ENCODE results near the gene FUZ.

The FUZ gene

GRCh38 chr19:49809160-49809940 is 3.7 kb downstream of the FUZ start:
- H3K36me3 ChIP-seq, result peaks cover 17 to 30% (median 22%) of the 10 kb centered on the region in 11 experiments; a peak in 21 of 22 replicates
- H3K27ac ChIP-seq, result no peak overlapping the region
- H3K4me1 ChIP-seq, result peaks cover 33 to 43% (median 38%) of the 10 kb centered on the region in 10 experiments
- H3K4me3 ChIP-seq, result no peak overlapping the region
- no peaks in the 10 kb centered on the region for H3K27me3 ChIP-seq
- peaks cover 0 to 13% (median 0%) of the 10 kb centered on the region in 11 experiments; a peak in 2 of 22 replicates for H4K20me1 ChIP-seq
- 0 out of 22 replicates have a peak overlapping the region, but pooled peaks of 2 of the 11 experiments have one; percentile 10 to 19 for H3K9ac ChIP-seq
- H3K9me3 ChIP-seq (replicated peaks in 1 of 11), result no peaks in the 10 kb centered on the region
- TF ChIP-seq Cebpa-rat (IDR thresholded peaks at IDR 0.05), result no peak
- peak overlapping the region in 10 of 11 experiments; percentile 11 to 79 (median 29); a peak in 15 of 22 replicates for H3K4me2 ChIP-seq

DNA sequence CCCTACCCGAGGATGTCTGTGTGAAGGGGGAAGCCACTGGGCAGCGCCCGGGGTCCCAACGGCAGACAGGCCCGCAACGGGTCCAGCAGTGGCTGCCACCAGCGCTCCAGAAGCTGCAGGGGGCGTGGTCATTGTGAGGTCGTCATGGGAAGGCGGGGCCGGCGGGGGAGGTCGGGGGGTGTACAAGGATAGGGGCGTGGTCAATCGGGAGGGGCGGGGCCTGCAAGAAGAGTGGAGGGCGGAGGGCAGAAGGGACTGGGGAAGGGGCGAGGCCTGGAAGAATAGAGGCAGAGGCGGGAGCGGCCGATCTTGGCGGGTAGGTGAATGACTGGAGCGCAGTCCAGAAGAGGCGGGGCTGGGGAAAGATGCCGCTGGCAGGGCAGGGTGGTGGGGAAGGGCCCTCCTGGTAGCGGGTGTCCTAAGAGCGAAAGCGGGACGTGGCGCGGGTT is 4.4 kb downstream of the FUZ start:
- Histone ChIP-seq H3K36me3 (peaks cover 20 to 35% (median 27%) of the 10 kb centered on the region in 11 experiments), H3K9ac (no peak overlapping the region), H3K27ac (no peak overlapping the region)

DNA sequence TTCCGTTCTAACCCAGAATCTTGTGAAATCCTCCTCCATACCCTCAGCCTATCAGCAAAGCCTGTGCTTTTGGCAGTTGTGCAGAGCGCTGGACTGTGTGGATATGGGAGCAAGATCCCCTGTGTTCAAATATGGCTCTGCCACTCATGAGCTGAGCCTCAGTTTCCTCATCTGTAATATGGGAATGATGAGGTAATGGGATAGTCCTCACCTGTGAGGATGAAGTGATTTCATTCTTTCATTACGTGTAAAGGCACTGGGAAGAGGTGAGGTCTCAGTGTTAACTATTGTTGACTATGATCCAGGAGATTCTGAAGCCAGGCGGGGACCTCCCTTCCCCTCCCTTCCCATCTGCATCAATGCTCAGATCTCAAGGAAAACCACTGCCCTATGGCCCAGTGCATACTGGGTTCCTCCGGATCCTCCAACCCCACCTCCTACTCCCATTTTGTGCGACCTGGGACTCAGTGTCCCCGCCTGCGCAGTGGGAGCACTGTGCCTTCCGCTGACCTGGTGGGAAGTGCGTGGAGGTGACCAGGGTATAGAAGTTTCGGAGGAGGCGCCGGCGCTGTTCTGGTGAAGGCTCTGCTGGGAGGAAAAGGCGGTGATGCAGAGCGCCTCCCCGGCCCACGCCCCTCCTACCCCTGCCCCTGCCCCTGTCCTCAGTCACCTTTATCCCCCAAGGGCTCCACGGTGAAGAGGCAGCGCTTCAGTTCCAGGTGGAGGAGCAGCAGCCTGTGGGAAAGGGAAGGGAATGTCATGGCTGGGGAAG is 5.0 kb downstream of the FUZ start:
- H3K27ac ChIP-seq, result 0 out of 22 replicates have a peak overlapping the region, but pooled peaks of 1 of the 11 experiments have one; percentile 7
- peaks cover 0 to 17% (median 0%) of the 10 kb centered on the region in 11 experiments; a peak in 2 of 22 replicates for H4K20me1 ChIP-seq
- H3K4me3 ChIP-seq, result no peak overlapping the region
- TF ChIP-seq Cebpa-rat (IDR thresholded peaks at IDR 0.05), result no peak
- no peak overlapping the region for H3K9ac ChIP-seq
- peaks cover 26 to 42% (median 33%) of the 10 kb centered on the region in 11 experiments for H3K36me3 ChIP-seq
- no peaks in the 10 kb centered on the region for H3K27me3 ChIP-seq
- peak overlapping the region; percentile 21 to 79 (median 58); a peak in 19 of 22 replicates for H3K4me2 ChIP-seq
- no peaks in the 10 kb centered on the region for H3K9me3 ChIP-seq (replicated peaks in 1 of 11)
- H3K4me1 ChIP-seq, result peaks cover 27 to 38% (median 32%) of the 10 kb centered on the region in 10 experiments

More for the DNA sequence above, 4.4 kb downstream of the FUZ start:
- Histone ChIP-seq H3K27me3 (no peaks in the 10 kb centered on the region), H3K9me3 (replicated peaks in 1 of 11) (no peaks in the 10 kb centered on the region), H4K20me1 (peaks cover 0 to 13% (median 0%) of the 10 kb centered on the region in 11 experiments; a peak in 2 of 22 replicates), H3K4me2 (peak overlapping the region in 10 of 11 experiments; percentile 15 to 79 (median 29); a peak in 15 of 22 replicates), H3K4me1 (peaks cover 28 to 38% (median 33%) of the 10 kb centered on the region in 10 experiments), H3K4me3 (no peak overlapping the region)
- no peak for TF ChIP-seq Cebpa-rat (IDR thresholded peaks at IDR 0.05)

DNA sequence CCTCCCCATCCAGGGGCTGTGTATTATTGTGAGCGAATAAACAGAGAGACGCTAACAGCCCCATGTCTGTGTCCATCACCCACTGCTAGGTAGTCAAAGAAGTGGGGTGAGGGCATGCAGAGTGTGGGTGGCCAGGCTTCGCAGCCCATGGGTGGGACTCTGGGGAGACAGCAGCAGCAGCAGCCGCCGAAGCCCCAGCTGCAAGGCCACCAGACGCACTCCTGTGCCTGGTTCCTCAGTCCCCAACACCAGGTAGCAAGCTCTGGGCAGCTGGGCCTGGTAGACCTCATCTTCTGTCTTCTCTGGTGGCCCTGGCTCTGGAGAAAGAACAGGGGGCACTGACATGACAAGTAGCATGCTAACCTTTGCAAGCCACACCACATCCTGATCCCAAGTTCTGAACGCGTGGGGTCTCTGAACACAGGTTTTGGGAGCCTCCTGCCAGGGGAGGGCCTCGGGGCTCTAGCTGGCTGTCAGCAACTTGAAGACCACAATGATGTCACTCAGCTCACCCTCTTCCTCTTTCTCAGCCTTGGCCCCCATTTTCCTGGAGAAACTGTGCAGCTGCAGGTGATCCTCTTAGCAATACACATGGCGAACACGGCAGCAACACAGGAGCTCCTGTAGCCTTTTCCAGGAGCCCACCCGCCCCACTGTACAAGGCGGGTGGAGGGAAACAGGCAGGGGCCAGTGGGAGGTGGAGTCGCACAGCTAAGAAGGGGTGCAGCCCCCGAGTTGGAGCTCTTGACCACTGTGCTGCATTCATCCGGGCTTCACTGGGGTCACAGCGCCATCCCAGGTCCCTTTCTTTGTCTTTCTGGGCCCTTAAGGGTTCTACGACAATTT is 5.8 kb downstream of the FUZ start:
- peaks cover 0 to 17% (median 0%) of the 10 kb centered on the region in 11 experiments; a peak in 2 of 22 replicates for H4K20me1 ChIP-seq
- peak overlapping the region; percentile 6 to 79 (median 58); a peak in 19 of 22 replicates for H3K4me2 ChIP-seq
- TF ChIP-seq Cebpa-rat (IDR thresholded peaks at IDR 0.05), result no peak
- peak overlapping the region in 3 of 11 experiments; percentile 11 to 25 (median 20); a peak in 2 of 22 replicates for H3K9ac ChIP-seq
- peaks cover 33 to 49% (median 38%) of the 10 kb centered on the region in 11 experiments for H3K36me3 ChIP-seq
- H3K4me3 ChIP-seq, result no peak overlapping the region
- H3K4me1 ChIP-seq, result peaks cover 22 to 36% (median 30%) of the 10 kb centered on the region in 10 experiments
- no peaks in the 10 kb centered on the region for H3K27me3 ChIP-seq
- H3K9me3 ChIP-seq (replicated peaks in 1 of 11), result no peaks in the 10 kb centered on the region
- peak overlapping the region in 6 of 11 experiments; percentile 7 to 41 (median 16); a peak in 6 of 22 replicates for H3K27ac ChIP-seq

DNA sequence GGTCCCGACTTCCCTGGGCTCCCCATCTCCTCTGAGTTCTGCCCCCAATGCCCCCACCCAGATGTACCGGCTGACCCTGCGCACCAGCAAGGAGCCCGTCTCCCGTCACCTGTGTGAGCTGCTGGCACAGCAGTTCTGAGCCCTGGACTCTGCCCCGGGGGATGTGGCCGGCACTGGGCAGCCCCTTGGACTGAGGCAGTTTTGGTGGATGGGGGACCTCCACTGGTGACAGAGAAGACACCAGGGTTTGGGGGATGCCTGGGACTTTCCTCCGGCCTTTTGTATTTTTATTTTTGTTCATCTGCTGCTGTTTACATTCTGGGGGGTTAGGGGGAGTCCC is 6.5 kb downstream of the FUZ start:
- H4K20me1 ChIP-seq, result peaks cover 0 to 17% (median 0%) of the 10 kb centered on the region in 11 experiments; a peak in 2 of 22 replicates
- 0 out of 22 replicates have a peak overlapping the region, but pooled peaks of 1 of the 11 experiments have one; percentile 16 for H3K4me2 ChIP-seq
- peaks cover 35 to 54% (median 41%) of the 10 kb centered on the region in 11 experiments for H3K36me3 ChIP-seq
- H3K27ac ChIP-seq, result no peak overlapping the region
- TF ChIP-seq Cebpa-rat (IDR thresholded peaks at IDR 0.05), result no peak
- H3K27me3 ChIP-seq, result no peaks in the 10 kb centered on the region
- H3K9ac ChIP-seq, result no peak overlapping the region; a peak in 1 of 22 replicates
- peaks cover 20 to 43% (median 34%) of the 10 kb centered on the region in 10 experiments for H3K4me1 ChIP-seq
- no peak overlapping the region for H3K4me3 ChIP-seq
- H3K9me3 ChIP-seq (replicated peaks in 1 of 11), result no peaks in the 10 kb centered on the region

GRCh38 chr19:49805822-49806619 is 7.1 kb downstream of the FUZ start:
- no peaks in the 10 kb centered on the region for H3K9me3 ChIP-seq (replicated peaks in 1 of 11)
- H4K20me1 ChIP-seq, result peaks cover 0 to 21% (median 0%) of the 10 kb centered on the region in 11 experiments; a peak in 2 of 22 replicates
- H3K9ac ChIP-seq, result 0 out of 22 replicates have a peak overlapping the region, but pooled peaks of 1 of the 11 experiments have one; percentile 19
- H3K4me3 ChIP-seq, result no peak overlapping the region
- H3K27ac ChIP-seq, result no peak overlapping the region
- no peak for TF ChIP-seq Cebpa-rat (IDR thresholded peaks at IDR 0.05)
- peaks cover 37 to 58% (median 42%) of the 10 kb centered on the region in 11 experiments for H3K36me3 ChIP-seq
- H3K4me2 ChIP-seq, result no peak overlapping the region
- H3K4me1 ChIP-seq, result peaks cover 20 to 38% (median 34%) of the 10 kb centered on the region in 10 experiments
- no peaks in the 10 kb centered on the region for H3K27me3 ChIP-seq

GRCh38 chr19:49803529-49803856 is 9.6 kb downstream of the FUZ start:
- no peak overlapping the region for H3K4me2 ChIP-seq
- no peak for TF ChIP-seq Cebpa-rat (IDR thresholded peaks at IDR 0.05)
- H3K36me3 ChIP-seq, result peaks cover 62 to 83% (median 68%) of the 10 kb centered on the region in 11 experiments
- peaks cover 16 to 30% (median 25%) of the 10 kb centered on the region in 10 experiments for H3K4me1 ChIP-seq
- peaks cover 0 to 45% (median 0%) of the 10 kb centered on the region in 11 experiments; a peak in 4 of 22 replicates for H4K20me1 ChIP-seq
- H3K9ac ChIP-seq, result no peak overlapping the region
- H3K4me3 ChIP-seq, result no peak overlapping the region
- H3K27ac ChIP-seq, result no peak overlapping the region
- H3K9me3 ChIP-seq (replicated peaks in 1 of 11), result no peaks in the 10 kb centered on the region
- H3K27me3 ChIP-seq, result no peaks in the 10 kb centered on the region

Measured in BLaER1 treated with 17β-estradiol and CSF1 and Interleukin-3, amounts not matched to agents 10 nM and 100 nM (cell line).